ENCODE results near the gene COL27A1. TPM values are rescaled to one million over a fixed set of nuclear protein-coding genes. Genes with fewer than 3 reads are reported as not detected.

Gene COL27A1
- total RNA-seq, 4 donors from 2014 or later, result 1.0 to 5.7 (median 3.3) TPM

DNA sequence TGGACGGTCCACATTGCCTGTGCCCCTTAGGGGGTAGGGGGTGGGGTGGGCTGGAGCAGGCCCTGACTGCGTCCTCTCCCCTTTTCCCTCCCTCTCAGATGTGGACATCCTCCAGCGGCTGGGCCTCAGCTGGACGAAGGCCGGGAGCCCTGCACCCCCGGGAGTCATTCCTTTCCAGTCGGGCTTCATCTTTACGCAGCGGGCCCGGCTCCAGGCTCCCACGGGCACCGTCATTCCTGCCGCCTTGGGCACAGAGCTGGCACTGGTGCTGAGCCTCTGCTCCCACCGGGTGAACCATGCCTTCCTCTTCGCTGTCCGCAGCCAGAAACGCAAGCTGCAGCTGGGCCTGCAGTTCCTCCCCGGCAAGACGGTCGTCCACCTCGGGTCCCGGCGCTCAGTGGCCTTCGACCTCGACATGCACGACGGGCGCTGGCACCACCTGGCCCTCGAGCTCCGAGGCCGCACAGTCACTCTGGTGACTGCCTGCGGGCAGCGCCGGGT, 12.3 kb downstream of the COL27A1 start:
- Histone ChIP-seq H3K4me3 (no peak overlapping the region), H3K36me3 (no peaks in the 10 kb centered on the region), H3K27ac (no peak overlapping the region), H3K9me3 (no peaks in the 10 kb centered on the region), H3K27me3 (peaks cover 5% of the 10 kb centered on the region), H3K4me1 (peaks cover 0 to 28% (median 0%) of the 10 kb centered on the region in 3 donors)
- WGBS, 2 donors (ENCODE audit: low coverage in 1 of 2), result 40% methylated on average over 1 of the region's 34 CpGs; no CpG with 5 or more reads in 1 of the 2 donors
- TF ChIP-seq, protein P1, sequence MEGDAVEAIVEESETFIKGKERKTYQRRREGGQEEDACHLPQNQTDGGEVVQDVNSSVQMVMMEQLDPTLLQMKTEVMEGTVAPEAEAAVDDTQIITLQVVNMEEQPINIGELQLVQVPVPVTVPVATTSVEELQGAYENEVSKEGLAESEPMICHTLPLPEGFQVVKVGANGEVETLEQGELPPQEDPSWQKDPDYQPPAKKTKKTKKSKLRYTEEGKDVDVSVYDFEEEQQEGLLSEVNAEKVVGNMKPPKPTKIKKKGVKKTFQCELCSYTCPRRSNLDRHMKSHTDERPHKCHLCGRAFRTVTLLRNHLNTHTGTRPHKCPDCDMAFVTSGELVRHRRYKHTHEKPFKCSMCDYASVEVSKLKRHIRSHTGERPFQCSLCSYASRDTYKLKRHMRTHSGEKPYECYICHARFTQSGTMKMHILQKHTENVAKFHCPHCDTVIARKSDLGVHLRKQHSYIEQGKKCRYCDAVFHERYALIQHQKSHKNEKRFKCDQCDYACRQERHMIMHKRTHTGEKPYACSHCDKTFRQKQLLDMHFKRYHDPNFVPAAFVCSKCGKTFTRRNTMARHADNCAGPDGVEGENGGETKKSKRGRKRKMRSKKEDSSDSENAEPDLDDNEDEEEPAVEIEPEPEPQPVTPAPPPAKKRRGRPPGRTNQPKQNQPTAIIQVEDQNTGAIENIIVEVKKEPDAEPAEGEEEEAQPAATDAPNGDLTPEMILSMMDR (IDR thresholded peaks at IDR 0.05), result no peak
- TF ChIP-seq POLR2AphosphoS5 (IDR thresholded peaks at IDR 0.05) (no peak), EP300 (IDR thresholded peaks at IDR 0.05) (no peak), POLR2A (IDR thresholded peaks at IDR 0.05) (no peak)
- no peak for ATAC-seq

DNA sequence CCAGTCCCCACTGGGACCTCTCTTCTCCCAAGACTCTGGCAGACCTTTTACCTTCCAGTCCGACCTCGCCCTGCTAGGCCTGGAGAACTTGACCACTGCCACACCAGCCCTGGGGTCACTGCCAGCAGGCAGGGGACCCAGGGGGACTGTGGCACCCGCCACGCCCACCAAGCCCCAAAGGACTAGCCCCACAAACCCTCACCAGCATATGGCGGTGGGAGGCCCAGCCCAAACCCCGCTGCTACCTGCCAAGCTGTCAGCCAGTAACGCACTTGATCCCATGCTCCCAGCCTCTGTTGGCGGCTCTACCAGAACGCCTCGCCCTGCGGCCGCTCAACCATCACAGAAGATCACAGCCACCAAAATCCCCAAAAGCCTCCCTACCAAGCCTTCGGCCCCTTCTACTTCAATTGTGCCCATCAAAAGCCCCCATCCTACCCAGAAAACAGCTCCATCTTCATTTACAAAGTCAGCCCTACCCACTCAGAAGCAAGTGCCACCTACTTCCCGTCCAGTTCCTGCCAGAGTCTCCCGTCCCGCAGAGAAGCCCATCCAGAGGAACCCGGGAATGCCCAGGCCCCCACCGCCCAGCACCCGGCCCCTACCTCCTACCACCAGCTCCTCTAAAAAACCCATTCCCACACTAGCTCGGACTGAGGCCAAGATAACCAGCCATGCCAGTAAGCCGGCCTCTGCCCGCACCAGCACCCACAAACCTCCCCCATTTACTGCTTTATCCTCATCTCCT, 13.1 kb downstream of the COL27A1 start:
- no peaks in the 10 kb centered on the region for H3K36me3 ChIP-seq
- ATAC-seq, result no peak
- H3K4me3 ChIP-seq, result no peak overlapping the region
- WGBS, 2 donors (ENCODE audit: low coverage in 1 of 2), result 94 to 98% methylated on average over 8 to 12 of the region's 22 CpGs
- no peaks in the 10 kb centered on the region for H3K9me3 ChIP-seq
- H3K27me3 ChIP-seq, result peaks cover 5% of the 10 kb centered on the region
- peaks cover 0 to 21% (median 0%) of the 10 kb centered on the region in 3 donors for H3K4me1 ChIP-seq
- no peak for TF ChIP-seq POLR2A (IDR thresholded peaks at IDR 0.05)
- TF ChIP-seq POLR2AphosphoS5 (IDR thresholded peaks at IDR 0.05), result no peak
- no peak for TF ChIP-seq EP300 (IDR thresholded peaks at IDR 0.05)
- TF ChIP-seq, protein P1 (IDR thresholded peaks at IDR 0.05), result no peak
- H3K27ac ChIP-seq, result peak overlapping the region in 1 of 4 donors; percentile 29

DNA sequence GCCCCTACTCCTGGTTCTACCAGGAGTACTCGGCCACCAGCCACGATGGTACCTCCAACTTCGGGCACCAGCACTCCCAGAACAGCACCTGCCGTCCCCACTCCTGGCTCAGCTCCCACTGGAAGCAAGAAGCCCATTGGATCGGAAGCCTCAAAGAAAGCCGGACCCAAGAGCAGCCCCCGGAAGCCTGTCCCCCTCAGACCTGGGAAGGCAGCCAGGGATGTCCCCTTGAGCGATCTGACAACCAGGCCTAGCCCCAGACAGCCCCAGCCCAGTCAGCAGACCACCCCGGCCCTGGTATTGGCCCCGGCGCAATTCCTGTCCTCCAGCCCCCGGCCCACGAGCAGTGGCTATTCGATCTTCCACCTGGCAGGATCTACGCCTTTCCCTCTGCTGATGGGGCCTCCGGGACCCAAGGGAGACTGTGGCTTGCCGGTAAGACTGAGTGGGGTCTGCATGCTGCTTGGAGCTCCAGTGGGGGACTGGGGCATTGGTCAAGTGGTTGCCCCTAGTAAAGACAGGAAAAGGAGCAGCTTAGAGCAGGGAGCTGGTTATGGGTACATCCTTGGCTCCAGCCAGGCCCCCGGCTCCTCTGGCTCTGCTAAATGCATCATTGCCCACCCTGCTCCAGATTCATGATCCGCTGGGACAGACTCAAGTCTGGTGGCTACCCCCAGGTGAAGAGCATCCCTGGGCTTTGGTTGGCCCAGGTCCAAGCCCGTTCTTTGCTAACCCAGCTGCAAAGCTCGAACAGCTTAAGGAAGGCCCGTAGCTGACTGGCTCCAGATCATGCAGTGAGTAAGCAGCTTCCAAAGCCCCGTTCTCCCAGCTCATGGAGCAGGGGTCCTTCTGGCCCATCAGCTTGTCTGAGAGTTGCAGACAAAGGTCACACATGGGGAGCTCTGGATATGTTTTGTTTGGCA, 14.0 kb downstream of the COL27A1 start:
- Histone ChIP-seq H3K27ac (peak overlapping the region in 1 of 4 donors; percentile 29), H3K36me3 (no peaks in the 10 kb centered on the region), H3K4me3 (no peak overlapping the region), H3K4me1 (peaks cover 0 to 17% (median 0%) of the 10 kb centered on the region in 3 donors), H3K9me3 (no peaks in the 10 kb centered on the region), H3K27me3 (peaks cover 5% of the 10 kb centered on the region)
- TF ChIP-seq EP300 (IDR thresholded peaks at IDR 0.05), result no peak
- no peak for TF ChIP-seq POLR2AphosphoS5 (IDR thresholded peaks at IDR 0.05)
- TF ChIP-seq, protein P1 (IDR thresholded peaks at IDR 0.05), result no peak
- TF ChIP-seq POLR2A (IDR thresholded peaks at IDR 0.05), result no peak
- ATAC-seq, result no peak
- 77 to 90% methylated on average over 2 to 11 of the region's 23 CpGs for WGBS, 2 donors (ENCODE audit: low coverage in 1 of 2)

DNA sequence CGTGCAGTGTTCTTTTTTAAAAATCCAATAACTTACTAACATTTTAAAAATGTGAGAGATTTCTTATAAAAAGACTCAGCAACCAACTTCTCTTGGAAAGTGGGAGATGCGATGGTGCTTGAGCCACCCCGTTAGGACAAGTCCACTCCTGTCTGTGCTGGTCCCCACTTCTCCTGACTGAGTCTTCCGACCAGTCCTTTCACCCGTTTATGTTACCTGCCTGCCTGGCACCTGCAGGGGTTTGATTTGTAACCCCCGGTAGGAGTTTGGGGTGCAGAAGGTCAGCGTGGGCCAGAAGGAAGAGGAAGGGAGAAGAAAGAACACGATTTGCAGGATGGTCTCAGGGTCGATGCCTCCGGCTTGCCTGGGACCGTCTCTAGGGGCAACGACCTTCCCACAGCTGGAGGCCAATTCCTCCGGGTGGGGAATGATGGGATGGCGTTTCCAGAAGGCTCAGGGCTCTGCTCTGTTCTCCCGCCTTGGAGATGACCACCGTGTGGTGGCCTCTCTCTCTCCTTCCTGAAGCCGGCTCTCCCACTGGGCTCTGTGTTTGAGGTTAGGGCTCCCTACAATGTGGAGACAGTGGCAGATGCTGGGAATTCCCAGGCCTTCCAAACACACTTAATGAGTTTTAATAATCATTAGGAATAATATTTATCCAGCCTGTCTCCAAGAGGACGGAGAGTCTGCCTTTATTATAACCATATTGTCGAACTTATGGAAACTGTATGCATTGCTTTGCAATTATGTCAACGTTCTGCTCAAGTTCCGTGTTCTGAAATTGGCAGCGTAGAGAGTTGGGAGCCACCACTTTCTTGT, 14.8 kb downstream of the COL27A1 start:
- Histone ChIP-seq H3K27me3 (peaks cover 5% of the 10 kb centered on the region), H3K4me3 (no peak overlapping the region), H3K27ac (peak overlapping the region in 1 of 4 donors; percentile 27), H3K4me1 (peaks cover 0 to 23% (median 0%) of the 10 kb centered on the region in 3 donors), H3K36me3 (no peaks in the 10 kb centered on the region), H3K9me3 (no peaks in the 10 kb centered on the region)
- 71 to 74% methylated on average over 9 to 18 of the region's 22 CpGs for WGBS, 2 donors (ENCODE audit: low coverage in 1 of 2)
- TF ChIP-seq, protein P1 (IDR thresholded peaks at IDR 0.05), result no peak
- no peak for TF ChIP-seq POLR2A (IDR thresholded peaks at IDR 0.05)
- no peak for TF ChIP-seq EP300 (IDR thresholded peaks at IDR 0.05)
- no peak for TF ChIP-seq POLR2AphosphoS5 (IDR thresholded peaks at IDR 0.05)
- no peak for ATAC-seq
